Measurements from ENCODE around the gene CCDC102B. TPM values are rescaled to one million over a fixed set of nuclear protein-coding genes. Genes with fewer than 3 reads are reported as not detected.

CCDC102B gene
- total and polyA plus RNA-seq, 2 donors (not counting 1 experiment from before 2014, with no cell fraction given), result 3.9 to 4.0 TPM

- no peak overlapping the region for H3K9ac ChIP-seq (ENCODE audit: low read length)
- H3K9me3 ChIP-seq (ENCODE audit: control extremely low read depth in 1 of 3, control insufficient read depth in 2 of 3, insufficient read depth in 1 of 3, low read length in 2 of 3), result no peaks in the 10 kb centered on the region
- no peak overlapping the region for H3K4me2 ChIP-seq (replicated peaks; ENCODE audit: low read depth, low read length, poor library complexity, severe bottlenecking)
- CTCF ChIA-PET, result no interaction called here
- H3K4me1 ChIP-seq (ENCODE audit: control insufficient read depth in 2 of 2, insufficient read depth in 2 of 2, low read length in 2 of 2), result no peaks in the 10 kb centered on the region
- 95% methylated on average over 3 of the region's 3 CpGs for WGBS (ENCODE audit: insufficient coverage)
- ATAC-seq (ENCODE audit: low read depth) (no peak), DNase-seq (no peak)
- Mint-ChIP-seq H3K27ac (no peak overlapping the region), H3K4me1 (no peaks in the 10 kb centered on the region), H3K9me3 (ENCODE audit: insufficient read depth) (no peaks in the 10 kb centered on the region), H3K27me3 (no peaks in the 10 kb centered on the region), H3K4me3 (no peak overlapping the region)
- TF ChIP-seq EZH2 (IDR thresholded peaks at IDR 0.05; ENCODE audit: borderline replicate concordance, insufficient read depth, low read depth, low read length, poor library complexity, severe bottlenecking), result no peak
- no peak for TF ChIP-seq CTCF (IDR thresholded peaks at IDR 0.05)
- H3K4me3 ChIP-seq (ENCODE audit: control extremely low read depth in 1 of 5, extremely low read depth in 1 of 5, insufficient read depth in 1 of 5, low read depth in 2 of 5, low read length in 4 of 5), result no peak overlapping the region
- H3K79me2 ChIP-seq (ENCODE audit: control insufficient read depth, insufficient read depth, low read length), result no peaks in the 10 kb centered on the region
- no peaks in the 10 kb centered on the region for H3K27me3 ChIP-seq (replicated peaks in 1 of 4; ENCODE audit: control extremely low read depth in 1 of 4, control insufficient read depth in 3 of 4, insufficient read depth in 4 of 4, low read length in 3 of 4)
- H2AFZ ChIP-seq (ENCODE audit: insufficient read depth, low read depth, low read length, poor library complexity, severe bottlenecking), result no peak overlapping the region
- no peaks in the 10 kb centered on the region for H4K20me1 ChIP-seq (ENCODE audit: control insufficient read depth, insufficient read depth, low read length, poor library complexity, severe bottlenecking)
- intact Hi-C loops (cut with micrococcal nuclease), result no loop called here
- POLR2A ChIA-PET, result no interaction called here
- no peak overlapping the region for H3K27ac ChIP-seq (ENCODE audit: low read length in 2 of 2)
- no peaks in the 10 kb centered on the region for H3K36me3 ChIP-seq (replicated peaks in 1 of 2; ENCODE audit: control extremely low read depth in 1 of 2, control insufficient read depth in 1 of 2, extremely low read depth in 1 of 2, insufficient read depth in 2 of 2, low read length in 1 of 2)
Observed at GRCh38 chr18:68803356-68803755, 5.5 kb downstream of the CCDC102B start.

GRCh38 chr18:68817584-68817983, 19.7 kb downstream of the CCDC102B start:
- H3K36me3 ChIP-seq (replicated peaks in 1 of 2; ENCODE audit: control extremely low read depth in 1 of 2, control insufficient read depth in 1 of 2, extremely low read depth in 1 of 2, insufficient read depth in 2 of 2, low read length in 1 of 2), result no peaks in the 10 kb centered on the region

More at GRCh38 chr18:68817584-68817983, 19.7 kb downstream of the CCDC102B start:
- Histone ChIP-seq H2AFZ (ENCODE audit: insufficient read depth, low read depth, low read length, poor library complexity, severe bottlenecking) (no peak overlapping the region), H3K4me2 (replicated peaks; ENCODE audit: low read depth, low read length, poor library complexity, severe bottlenecking) (no peak overlapping the region), H3K4me3 (ENCODE audit: control extremely low read depth in 1 of 5, extremely low read depth in 1 of 5, insufficient read depth in 1 of 5, low read depth in 2 of 5, low read length in 4 of 5) (no peak overlapping the region), H4K20me1 (ENCODE audit: control insufficient read depth, insufficient read depth, low read length, poor library complexity, severe bottlenecking) (no peaks in the 10 kb centered on the region), H3K4me1 (ENCODE audit: control insufficient read depth in 2 of 2, insufficient read depth in 2 of 2, low read length in 2 of 2) (no peaks in the 10 kb centered on the region), H3K79me2 (ENCODE audit: control insufficient read depth, insufficient read depth, low read length) (no peaks in the 10 kb centered on the region), H3K9ac (ENCODE audit: low read length) (no peak overlapping the region), H3K9me3 (ENCODE audit: control extremely low read depth in 1 of 3, control insufficient read depth in 2 of 3, insufficient read depth in 1 of 3, low read length in 2 of 3) (no peaks in the 10 kb centered on the region), H3K27ac (ENCODE audit: low read length in 2 of 2) (no peak overlapping the region), H3K27me3 (replicated peaks in 1 of 4; ENCODE audit: control extremely low read depth in 1 of 4, control insufficient read depth in 3 of 4, insufficient read depth in 4 of 4, low read length in 3 of 4) (no peaks in the 10 kb centered on the region)
- no peaks in the 10 kb centered on the region for H3K4me1 Mint-ChIP-seq
- TF ChIP-seq EZH2 (IDR thresholded peaks at IDR 0.05; ENCODE audit: borderline replicate concordance, insufficient read depth, low read depth, low read length, poor library complexity, severe bottlenecking), result no peak
- no peak for TF ChIP-seq CTCF (IDR thresholded peaks at IDR 0.05)
- WGBS (ENCODE audit: insufficient coverage), result 90% methylated on average over 2 of the region's 3 CpGs
- DNase-seq, result no peak
- H3K27ac Mint-ChIP-seq, result no peak overlapping the region
- ChIA-PET CTCF (no interaction called here), POLR2A (no interaction called here)
- no peak overlapping the region for H3K4me3 Mint-ChIP-seq
- H3K27me3 Mint-ChIP-seq, result peaks cover 1% of the 10 kb centered on the region
- intact Hi-C loops (cut with micrococcal nuclease), result no loop called here
- no peaks in the 10 kb centered on the region for H3K9me3 Mint-ChIP-seq (ENCODE audit: insufficient read depth)
- ATAC-seq (ENCODE audit: low read depth), result no peak
